SK-N-SH treated with all-trans-retinoic acid at 6 μM for 48 hours (cell line): Measurements from ENCODE around the gene ATP6AP1.

Experiments
- CREB5 ChIP-seq: fragments of 250-450 bp; sonication (Bioruptor Pico); IDR thresholded peaks from 2 replicates; pipeline ENCODE4 v1.5.1; 2020; ENCODE audit warnings: low read depth, mild to moderate bottlenecking, moderate library complexity
- CSRNP3 ChIP-seq: fragments of 250-450 bp; sonication (Bioruptor Pico); IDR thresholded peaks from 2 replicates; pipeline ENCODE4 v1.5.1; 2021; ENCODE audit warnings: mild to moderate bottlenecking, moderate library complexity
- ESRRG ChIP-seq: fragments of 250-450 bp; sonication (Bioruptor Pico); IDR thresholded peaks from 2 replicates; pipeline ENCODE4 v1.6.1; 2021; ENCODE audit warnings: mild to moderate bottlenecking
- ISL1 ChIP-seq: fragments of 250-450 bp; sonication (Bioruptor Pico); IDR thresholded peaks from 2 replicates; pipeline ENCODE4 v2.1.2; 2022; ENCODE audit warnings: mild to moderate bottlenecking, moderate library complexity
- PATZ1 ChIP-seq: fragments of 250-450 bp; sonication (Bioruptor Pico); IDR thresholded peaks from 2 replicates; pipeline ENCODE4 v1.8.0; 2020; ENCODE audit warnings: mild to moderate bottlenecking, moderate library complexity, borderline replicate concordance
- RARB ChIP-seq: fragments of 250-450 bp; sonication (Bioruptor Pico); IDR thresholded peaks from 2 replicates; pipeline ENCODE4 v1.8.0; 2021; ENCODE audit warnings: mild to moderate bottlenecking, moderate library complexity
- TCF4 ChIP-seq: fragments of 250-450 bp; sonication (Bioruptor Pico); IDR thresholded peaks from 2 replicates; pipeline ENCODE4 v1.8.0; 2021; ENCODE audit warnings: mild to moderate bottlenecking, moderate library complexity, borderline replicate concordance
- ZC3H10 ChIP-seq: fragments of 250-450 bp; sonication (Bioruptor Pico); IDR thresholded peaks from 2 replicates; pipeline ENCODE4 v1.5.1; 2021; ENCODE audit warnings: mild to moderate bottlenecking, moderate library complexity
- ZFP30 ChIP-seq: fragments of 450-650 bp; formaldehyde crosslinking; IDR thresholded peaks from 2 replicates; pipeline ENCODE4 v1.5.0; 2022; ENCODE audit warnings: mild to moderate bottlenecking, moderate library complexity
- ZNF565 ChIP-seq: fragments of 450-650 bp; formaldehyde crosslinking; conservative IDR thresholded peaks from 2 replicates; pipeline ENCODE4 v1.5.0; 2020; ENCODE audit warnings: low read depth, mild to moderate bottlenecking, moderate library complexity
- ZNF70 ChIP-seq: fragments of 450-650 bp; formaldehyde crosslinking; IDR thresholded peaks from 2 replicates; pipeline ENCODE4 v1.5.0; 2020; ENCODE audit warnings: mild to moderate bottlenecking, moderate library complexity

GRCh38 chrX:154441984-154442707 lies 13.7 kb downstream of the ATP6AP1 start:
- TF ChIP-seq ESRRG (CRISPR knock-in tag) = no peak
- TF ChIP-seq ZFP30 (CRISPR knock-in tag) = no peak
- no peak for TF ChIP-seq CSRNP3 (CRISPR knock-in tag)
- TF ChIP-seq ZC3H10 (CRISPR knock-in tag) = no peak
- no peak for TF ChIP-seq RARB
- no peak for TF ChIP-seq CREB5 (CRISPR knock-in tag)
- no peak for TF ChIP-seq ZNF70 (CRISPR knock-in tag)
- no peak for TF ChIP-seq ZNF565
- no peak for TF ChIP-seq TCF4 (CRISPR knock-in tag)
- no peak for TF ChIP-seq PATZ1 (CRISPR knock-in tag)
- no peak for TF ChIP-seq ISL1 (CRISPR knock-in tag)
